SK-N-SH treated with all-trans-retinoic acid at 6 μM for 48 hours (cell line): ENCODE data around the gene PLCD3.

Experiments used
- ATAC-seq: fragments of 200-7000 bp; cut with Tn5 transposase; 3 replicates; pipeline ENCODE4 v1.9.1; 2020; ENCODE audit warnings: mild to moderate bottlenecking, moderate library complexity
- ARNTL ChIP-seq: fragments of 450-650 bp; formaldehyde crosslinking; IDR thresholded peaks from 2 replicates; pipeline ENCODE4 v1.5.0; 2020; ENCODE audit warnings: low read depth, mild to moderate bottlenecking, moderate library complexity, borderline replicate concordance
- BACH2 ChIP-seq: fragments of 250-450 bp; sonication (Bioruptor Pico); IDR thresholded peaks from 2 replicates; pipeline ENCODE4 v1.9.0; 2021; ENCODE audit warnings: mild to moderate bottlenecking, borderline replicate concordance
- CSDC2 ChIP-seq: fragments of 250-450 bp; sonication (Bioruptor Pico); IDR thresholded peaks from 2 replicates; pipeline ENCODE4 v1.5.0; 2020; ENCODE audit warnings: mild to moderate bottlenecking, moderate library complexity
- ESRRG ChIP-seq: fragments of 250-450 bp; sonication (Bioruptor Pico); IDR thresholded peaks from 2 replicates; pipeline ENCODE4 v1.6.1; 2021; ENCODE audit warnings: mild to moderate bottlenecking
- GLIS3 ChIP-seq: fragments of 250-450 bp; sonication (Bioruptor Pico); IDR thresholded peaks from 2 replicates; pipeline ENCODE4 v1.5.0; 2020; ENCODE audit warnings: mild to moderate bottlenecking, moderate library complexity
- ISL1 ChIP-seq: fragments of 250-450 bp; sonication (Bioruptor Pico); IDR thresholded peaks from 2 replicates; pipeline ENCODE4 v2.1.2; 2022; ENCODE audit warnings: mild to moderate bottlenecking, moderate library complexity
- OSR1 ChIP-seq: fragments of 250-450 bp; sonication (Bioruptor Pico); IDR thresholded peaks from 2 replicates; pipeline ENCODE4 v1.8.0; 2022; ENCODE audit warnings: moderate library complexity, mild to moderate bottlenecking, inconsistent platforms
- PATZ1 ChIP-seq: fragments of 250-450 bp; sonication (Bioruptor Pico); IDR thresholded peaks from 2 replicates; pipeline ENCODE4 v1.8.0; 2020; ENCODE audit warnings: mild to moderate bottlenecking, moderate library complexity, borderline replicate concordance
- PPARA ChIP-seq: fragments of 250-450 bp; sonication (Bioruptor Pico); IDR thresholded peaks from 2 replicates; pipeline ENCODE4 v1.5.0; 2020; ENCODE audit warnings: mild to moderate bottlenecking, borderline replicate concordance
- SNAI2 ChIP-seq: fragments of 250-450 bp; sonication (Bioruptor Pico); IDR thresholded peaks from 2 replicates; pipeline ENCODE4 v1.5.0; 2020; ENCODE audit warnings: mild to moderate bottlenecking, moderate library complexity
- TCF4 ChIP-seq: fragments of 250-450 bp; sonication (Bioruptor Pico); IDR thresholded peaks from 2 replicates; pipeline ENCODE4 v1.8.0; 2021; ENCODE audit warnings: mild to moderate bottlenecking, moderate library complexity, borderline replicate concordance
- TOX ChIP-seq: fragments of 250-450 bp; sonication (Bioruptor Pico); IDR thresholded peaks from 2 replicates; pipeline ENCODE4 v1.8.0; 2021; ENCODE audit warnings: mild to moderate bottlenecking, moderate library complexity, borderline replicate concordance
- TSHZ2 ChIP-seq: fragments of 250-450 bp; sonication (Bioruptor Pico); IDR thresholded peaks from 2 replicates; pipeline ENCODE4 v1.5.0; 2020; ENCODE audit warnings: mild to moderate bottlenecking, moderate library complexity
- ZC3H10 ChIP-seq: fragments of 250-450 bp; sonication (Bioruptor Pico); IDR thresholded peaks from 2 replicates; pipeline ENCODE4 v1.5.1; 2021; ENCODE audit warnings: mild to moderate bottlenecking, moderate library complexity
- ZFP30 ChIP-seq: fragments of 450-650 bp; formaldehyde crosslinking; IDR thresholded peaks from 2 replicates; pipeline ENCODE4 v1.5.0; 2022; ENCODE audit warnings: mild to moderate bottlenecking, moderate library complexity
- ZNF565 ChIP-seq: fragments of 450-650 bp; formaldehyde crosslinking; conservative IDR thresholded peaks from 2 replicates; pipeline ENCODE4 v1.5.0; 2020; ENCODE audit warnings: low read depth, mild to moderate bottlenecking, moderate library complexity
- ZNF70 ChIP-seq: fragments of 450-650 bp; formaldehyde crosslinking; IDR thresholded peaks from 2 replicates; pipeline ENCODE4 v1.5.0; 2020; ENCODE audit warnings: mild to moderate bottlenecking, moderate library complexity
- ZNF8 ChIP-seq: fragments of 450-650 bp; formaldehyde crosslinking; IDR thresholded peaks from 2 replicates; pipeline ENCODE4 v1.5.0; 2020; ENCODE audit warnings: mild to moderate bottlenecking, moderate library complexity
- TF ChIP-seq, protein P1 (sequence below): fragments of 250-450 bp; sonication (Bioruptor Pico); IDR thresholded peaks from 2 replicates; pipeline ENCODE4 v1.8.0; 2021; ENCODE audit warnings: low read depth, mild to moderate bottlenecking, moderate library complexity, borderline replicate concordance
- TF ChIP-seq, protein P2 (sequence below): fragments of 250-450 bp; sonication (Bioruptor Pico); IDR thresholded peaks from 2 replicates; pipeline ENCODE4 v1.5.1; 2020; ENCODE audit warnings: low read depth, mild to moderate bottlenecking, moderate library complexity
- TF ChIP-seq, protein P3 (sequence below): fragments of 250-450 bp; sonication (Bioruptor Pico); IDR thresholded peaks from 2 replicates; pipeline ENCODE4 v1.5.1; 2021; ENCODE audit warnings: mild to moderate bottlenecking, moderate library complexity

PLCD3 gene

DNA sequence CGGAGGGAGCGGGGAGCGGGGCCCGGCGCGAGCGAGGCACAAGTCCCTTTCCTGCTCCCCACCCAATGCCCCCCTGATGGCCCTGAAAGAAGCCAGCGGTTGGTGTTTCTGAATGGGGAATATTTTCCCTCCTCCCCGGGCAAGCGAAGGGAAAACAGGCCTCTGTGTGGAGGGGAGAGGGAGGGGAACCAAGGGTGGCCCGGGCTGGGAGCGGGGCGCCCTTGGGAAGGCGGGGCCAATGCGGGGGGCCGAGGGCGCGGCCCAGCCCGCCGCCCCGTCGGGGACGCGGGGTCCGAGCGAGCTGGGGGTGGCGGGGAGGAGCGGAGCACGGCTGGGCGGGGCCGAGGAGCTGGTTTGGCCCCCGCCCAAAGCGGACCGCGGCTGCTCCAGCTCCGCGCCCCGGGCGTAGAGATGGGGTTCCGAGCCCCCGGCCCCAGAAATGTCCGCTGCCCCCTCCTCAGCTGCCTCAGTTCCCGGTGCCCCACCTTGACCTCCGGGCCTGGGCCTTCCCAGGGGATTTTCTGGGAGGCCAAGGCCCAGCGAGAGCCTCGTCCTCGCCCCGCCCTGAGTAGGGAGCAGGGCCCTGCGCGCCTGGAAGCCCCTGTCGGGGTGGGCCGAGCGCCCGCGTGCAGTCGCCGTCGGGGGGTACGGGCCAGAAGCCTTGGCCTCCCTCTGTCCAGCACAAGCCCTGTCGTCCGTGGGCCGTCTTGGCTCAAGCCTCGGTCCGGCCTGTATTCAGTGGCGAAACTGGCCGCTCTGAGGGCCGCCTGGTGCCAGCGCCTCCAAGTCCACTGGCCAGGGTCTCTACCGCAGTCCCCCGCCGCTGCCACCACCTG, 12.1 kb upstream of the PLCD3 start:
- no peak for ATAC-seq
- TF ChIP-seq ZFP30 (CRISPR knock-in tag), result no peak
- no peak for TF ChIP-seq ISL1 (CRISPR knock-in tag)
- no peak for TF ChIP-seq TCF4 (CRISPR knock-in tag)
- no peak for TF ChIP-seq PPARA (CRISPR knock-in tag)
- no peak for TF ChIP-seq TSHZ2 (CRISPR knock-in tag)
- TF ChIP-seq TOX (CRISPR knock-in tag), result no peak
- TF ChIP-seq PATZ1 (CRISPR knock-in tag), result no peak
- TF ChIP-seq SNAI2 (CRISPR knock-in tag), result no peak
- TF ChIP-seq ZNF8 (CRISPR knock-in tag), result no peak
- TF ChIP-seq ARNTL, result no peak
- no peak for TF ChIP-seq OSR1 (CRISPR knock-in tag)
- TF ChIP-seq, protein P1, sequence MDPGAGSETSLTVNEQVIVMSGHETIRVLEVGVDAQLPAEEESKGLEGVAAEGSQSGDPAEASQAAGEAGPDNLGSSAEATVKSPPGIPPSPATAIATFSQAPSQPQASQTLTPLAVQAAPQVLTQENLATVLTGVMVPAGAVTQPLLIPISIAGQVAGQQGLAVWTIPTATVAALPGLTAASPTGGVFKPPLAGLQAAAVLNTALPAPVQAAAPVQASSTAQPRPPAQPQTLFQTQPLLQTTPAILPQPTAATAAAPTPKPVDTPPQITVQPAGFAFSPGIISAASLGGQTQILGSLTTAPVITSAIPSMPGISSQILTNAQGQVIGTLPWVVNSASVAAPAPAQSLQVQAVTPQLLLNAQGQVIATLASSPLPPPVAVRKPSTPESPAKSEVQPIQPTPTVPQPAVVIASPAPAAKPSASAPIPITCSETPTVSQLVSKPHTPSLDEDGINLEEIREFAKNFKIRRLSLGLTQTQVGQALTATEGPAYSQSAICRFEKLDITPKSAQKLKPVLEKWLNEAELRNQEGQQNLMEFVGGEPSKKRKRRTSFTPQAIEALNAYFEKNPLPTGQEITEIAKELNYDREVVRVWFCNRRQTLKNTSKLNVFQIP (CRISPR knock-in tag), result no peak
- TF ChIP-seq, protein P2, sequence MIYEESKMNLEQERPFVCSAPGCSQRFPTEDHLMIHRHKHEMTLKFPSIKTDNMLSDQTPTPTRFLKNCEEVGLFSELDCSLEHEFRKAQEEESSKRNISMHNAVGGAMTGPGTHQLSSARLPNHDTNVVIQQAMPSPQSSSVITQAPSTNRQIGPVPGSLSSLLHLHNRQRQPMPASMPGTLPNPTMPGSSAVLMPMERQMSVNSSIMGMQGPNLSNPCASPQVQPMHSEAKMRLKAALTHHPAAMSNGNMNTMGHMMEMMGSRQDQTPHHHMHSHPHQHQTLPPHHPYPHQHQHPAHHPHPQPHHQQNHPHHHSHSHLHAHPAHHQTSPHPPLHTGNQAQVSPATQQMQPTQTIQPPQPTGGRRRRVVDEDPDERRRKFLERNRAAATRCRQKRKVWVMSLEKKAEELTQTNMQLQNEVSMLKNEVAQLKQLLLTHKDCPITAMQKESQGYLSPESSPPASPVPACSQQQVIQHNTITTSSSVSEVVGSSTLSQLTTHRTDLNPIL, result no peak
- TF ChIP-seq CSDC2 (CRISPR knock-in tag), result no peak
- no peak for TF ChIP-seq ZC3H10 (CRISPR knock-in tag)

- TF ChIP-seq, protein P3, sequence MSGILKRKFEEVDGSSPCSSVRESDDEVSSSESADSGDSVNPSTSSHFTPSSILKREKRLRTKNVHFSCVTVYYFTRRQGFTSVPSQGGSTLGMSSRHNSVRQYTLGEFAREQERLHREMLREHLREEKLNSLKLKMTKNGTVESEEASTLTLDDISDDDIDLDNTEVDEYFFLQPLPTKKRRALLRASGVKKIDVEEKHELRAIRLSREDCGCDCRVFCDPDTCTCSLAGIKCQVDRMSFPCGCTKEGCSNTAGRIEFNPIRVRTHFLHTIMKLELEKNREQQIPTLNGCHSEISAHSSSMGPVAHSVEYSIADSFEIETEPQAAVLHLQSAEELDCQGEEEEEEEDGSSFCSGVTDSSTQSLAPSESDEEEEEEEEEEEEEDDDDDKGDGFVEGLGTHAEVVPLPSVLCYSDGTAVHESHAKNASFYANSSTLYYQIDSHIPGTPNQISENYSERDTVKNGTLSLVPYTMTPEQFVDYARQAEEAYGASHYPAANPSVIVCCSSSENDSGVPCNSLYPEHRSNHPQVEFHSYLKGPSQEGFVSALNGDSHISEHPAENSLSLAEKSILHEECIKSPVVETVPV (CRISPR knock-in tag), result no peak
- TF ChIP-seq ZNF70 (CRISPR knock-in tag) (no peak), PATZ1 (CRISPR knock-in tag) (no peak)
- TF ChIP-seq, all 23 proteins: peak for 0
- ATAC-seq, result no peak
Measured at GRCh38 chr17:45143767-45144198, 11.5 kb upstream of the PLCD3 start.

GRCh38 chr17:45143094-45143670, 10.9 kb upstream of the PLCD3 start:
- ATAC-seq, result no peak
- TF ChIP-seq GLIS3 (no peak), BACH2 (CRISPR knock-in tag) (no peak), ZC3H10 (CRISPR knock-in tag) (no peak), ZNF565 (CRISPR knock-in tag) (no peak), CSDC2 (CRISPR knock-in tag) (no peak), PPARA (CRISPR knock-in tag) (no peak), ZNF70 (CRISPR knock-in tag) (no peak), OSR1 (CRISPR knock-in tag) (no peak), ISL1 (CRISPR knock-in tag) (no peak), ARNTL (no peak), ESRRG (CRISPR knock-in tag) (no peak)
- TF ChIP-seq, protein P1 (CRISPR knock-in tag), result no peak
- TF ChIP-seq, protein P2, result no peak
